ENCODE results near the gene TIMM17A. TPM values are rescaled to one million over a fixed set of nuclear protein-coding genes. Genes with fewer than 3 reads are reported as not detected.

TIMM17A gene
- total RNA-seq, 1 donor from 2014 or later = 69.8 TPM

DNA sequence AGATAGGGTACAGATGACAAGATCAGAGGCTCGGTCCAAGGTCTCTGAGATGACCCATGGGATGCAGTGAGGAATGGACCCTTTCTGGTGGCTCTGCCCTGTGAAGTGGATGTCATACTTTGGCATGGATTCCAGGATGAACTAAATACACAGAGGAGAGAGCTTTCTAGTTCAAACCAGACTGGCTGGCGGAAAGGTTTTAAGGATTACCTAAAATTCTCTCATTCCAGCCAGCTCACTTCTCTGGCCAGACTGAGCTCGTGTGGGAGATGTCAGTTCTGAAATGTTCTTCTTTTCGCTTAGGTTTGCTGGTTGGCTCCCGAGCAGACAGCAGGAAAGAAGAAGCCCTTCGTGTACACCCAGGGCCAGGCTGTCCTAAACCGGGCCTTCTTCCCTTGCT lies 33.3 kb downstream of the TIMM17A start:
- no peak overlapping the region for H3K27ac Mint-ChIP-seq (ENCODE audit: unreplicated experiment)
- peaks cover 4% of the 10 kb centered on the region for H3K27me3 Mint-ChIP-seq (ENCODE audit: unreplicated experiment)
- no peaks in the 10 kb centered on the region for H3K36me3 Mint-ChIP-seq (ENCODE audit: unreplicated experiment)

DNA sequence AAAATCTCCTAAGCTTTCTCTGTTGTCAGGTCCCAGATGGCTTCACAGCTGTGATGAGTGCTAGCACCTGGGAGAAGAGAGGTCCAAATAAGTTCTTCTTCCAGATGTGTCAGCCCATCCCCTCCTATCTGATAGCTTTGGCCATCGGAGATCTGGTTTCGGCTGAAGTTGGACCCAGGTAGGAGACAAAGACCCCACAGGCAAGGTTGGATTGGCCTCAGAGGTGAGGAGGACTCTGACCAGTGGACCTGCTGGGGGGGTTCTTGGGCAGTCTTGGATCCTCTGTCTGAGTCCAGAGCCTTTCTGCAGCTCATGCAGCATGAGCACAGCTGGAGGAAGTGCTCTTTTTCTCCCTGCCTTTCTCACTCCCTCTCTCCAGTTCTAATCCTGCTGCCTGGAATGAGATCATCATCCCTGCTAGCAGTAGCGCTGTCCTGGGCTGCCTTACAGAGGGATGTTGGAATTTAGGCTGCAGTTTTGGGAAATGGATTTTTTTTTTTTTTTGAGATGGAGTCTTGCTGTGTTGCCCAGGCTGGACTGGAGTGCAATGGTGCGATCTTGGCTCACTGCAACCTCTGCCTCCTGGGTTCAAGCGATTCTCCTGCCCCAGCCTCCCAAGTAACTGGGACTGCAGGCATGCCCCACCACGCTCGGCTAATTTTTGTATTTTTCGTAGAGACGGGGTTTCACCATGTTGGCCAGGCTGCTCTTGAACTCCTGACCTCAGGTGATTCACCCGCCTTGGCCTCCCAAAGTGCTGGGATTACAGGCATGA lies 34.2 kb downstream of the TIMM17A start:
- Mint-ChIP-seq H3K36me3 (ENCODE audit: unreplicated experiment) (no peaks in the 10 kb centered on the region), H3K4me1 (ENCODE audit: low read depth, unreplicated experiment) (peaks cover 5% of the 10 kb centered on the region), H3K27ac (ENCODE audit: unreplicated experiment) (no peak overlapping the region), H3K4me3 (ENCODE audit: unreplicated experiment) (no peak overlapping the region), H3K9me3 (ENCODE audit: unreplicated experiment) (no peaks in the 10 kb centered on the region), H3K27me3 (ENCODE audit: unreplicated experiment) (peaks cover 4% of the 10 kb centered on the region)
- DNase-seq = no peak
- TF ChIP-seq, protein P1, sequence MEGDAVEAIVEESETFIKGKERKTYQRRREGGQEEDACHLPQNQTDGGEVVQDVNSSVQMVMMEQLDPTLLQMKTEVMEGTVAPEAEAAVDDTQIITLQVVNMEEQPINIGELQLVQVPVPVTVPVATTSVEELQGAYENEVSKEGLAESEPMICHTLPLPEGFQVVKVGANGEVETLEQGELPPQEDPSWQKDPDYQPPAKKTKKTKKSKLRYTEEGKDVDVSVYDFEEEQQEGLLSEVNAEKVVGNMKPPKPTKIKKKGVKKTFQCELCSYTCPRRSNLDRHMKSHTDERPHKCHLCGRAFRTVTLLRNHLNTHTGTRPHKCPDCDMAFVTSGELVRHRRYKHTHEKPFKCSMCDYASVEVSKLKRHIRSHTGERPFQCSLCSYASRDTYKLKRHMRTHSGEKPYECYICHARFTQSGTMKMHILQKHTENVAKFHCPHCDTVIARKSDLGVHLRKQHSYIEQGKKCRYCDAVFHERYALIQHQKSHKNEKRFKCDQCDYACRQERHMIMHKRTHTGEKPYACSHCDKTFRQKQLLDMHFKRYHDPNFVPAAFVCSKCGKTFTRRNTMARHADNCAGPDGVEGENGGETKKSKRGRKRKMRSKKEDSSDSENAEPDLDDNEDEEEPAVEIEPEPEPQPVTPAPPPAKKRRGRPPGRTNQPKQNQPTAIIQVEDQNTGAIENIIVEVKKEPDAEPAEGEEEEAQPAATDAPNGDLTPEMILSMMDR (IDR thresholded peaks at IDR 0.05; ENCODE audit: partially characterized antibody, unreplicated experiment) = no peak

More for the DNA sequence above, 33.3 kb downstream of the TIMM17A start:
- no peak overlapping the region for H3K4me3 Mint-ChIP-seq (ENCODE audit: unreplicated experiment)
- DNase-seq = no peak
- TF ChIP-seq, protein P1 (IDR thresholded peaks at IDR 0.05; ENCODE audit: partially characterized antibody, unreplicated experiment) = no peak
- no peaks in the 10 kb centered on the region for H3K9me3 Mint-ChIP-seq (ENCODE audit: unreplicated experiment)
- H3K4me1 Mint-ChIP-seq (ENCODE audit: low read depth, unreplicated experiment) = peaks cover 9% of the 10 kb centered on the region

DNA sequence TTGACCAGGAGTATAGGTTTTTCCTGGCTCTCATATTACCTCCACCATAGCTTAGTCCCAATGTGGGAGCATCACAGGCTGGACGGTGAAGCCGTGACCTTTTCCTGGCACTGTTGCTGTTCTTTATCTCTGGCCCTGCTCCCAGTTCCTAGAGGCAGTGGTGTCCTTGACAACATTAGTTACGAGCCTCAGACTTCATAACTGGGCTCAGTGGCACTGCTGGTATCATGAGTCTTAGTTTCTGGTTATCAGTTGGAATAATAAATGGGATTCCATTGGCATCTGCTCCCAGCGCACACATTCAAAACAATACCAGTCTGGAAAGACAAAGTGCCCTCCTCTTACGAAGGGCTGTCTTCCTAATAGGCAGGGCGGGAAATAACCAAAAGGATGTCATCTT lies 35.1 kb downstream of the TIMM17A start:
- DNase-seq = no peak
- Mint-ChIP-seq H3K4me3 (ENCODE audit: unreplicated experiment) (no peak overlapping the region), H3K36me3 (ENCODE audit: unreplicated experiment) (no peaks in the 10 kb centered on the region), H3K9me3 (ENCODE audit: unreplicated experiment) (no peaks in the 10 kb centered on the region), H3K27ac (ENCODE audit: unreplicated experiment) (no peak overlapping the region), H3K4me1 (ENCODE audit: low read depth, unreplicated experiment) (peaks cover 5% of the 10 kb centered on the region), H3K27me3 (ENCODE audit: unreplicated experiment) (peaks cover 4% of the 10 kb centered on the region)
- TF ChIP-seq, protein P1 (IDR thresholded peaks at IDR 0.05; ENCODE audit: partially characterized antibody, unreplicated experiment) = no peak

DNA sequence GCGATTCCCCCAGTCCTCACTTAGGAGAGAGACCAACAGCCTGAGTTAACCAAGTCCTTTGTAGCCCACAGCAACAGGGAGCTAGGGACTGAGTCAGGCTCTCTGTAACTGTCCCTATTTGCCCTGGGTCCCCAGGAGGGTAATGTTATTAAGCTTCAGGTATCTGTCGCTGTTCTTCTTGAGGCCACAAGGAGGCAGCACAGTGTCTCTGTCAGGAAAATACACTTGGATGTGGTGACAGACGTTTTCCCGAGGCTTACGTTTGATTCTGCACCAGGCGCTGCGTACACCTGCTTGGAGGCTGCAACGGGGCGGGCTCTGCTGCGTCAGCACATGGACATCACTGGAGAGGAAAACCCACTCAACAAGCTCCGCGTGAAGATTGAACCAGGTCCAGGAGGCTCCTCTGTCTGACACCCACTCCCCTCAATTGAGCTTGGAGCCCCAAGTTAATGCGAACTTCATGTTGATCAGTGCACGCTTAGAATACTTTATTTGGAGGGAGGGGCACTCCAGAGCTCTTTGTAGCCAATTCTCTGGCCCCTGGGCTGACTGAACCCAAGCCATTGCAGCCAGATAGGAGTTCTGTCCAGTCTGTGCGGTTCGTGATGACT lies 44.4 kb downstream of the TIMM17A start:
- Mint-ChIP-seq H3K27ac (ENCODE audit: unreplicated experiment) (no peak overlapping the region), H3K4me1 (ENCODE audit: low read depth, unreplicated experiment) (no peaks in the 10 kb centered on the region), H3K4me3 (ENCODE audit: unreplicated experiment) (no peak overlapping the region), H3K9me3 (ENCODE audit: unreplicated experiment) (no peaks in the 10 kb centered on the region), H3K27me3 (ENCODE audit: unreplicated experiment) (peaks cover 6% of the 10 kb centered on the region), H3K36me3 (ENCODE audit: unreplicated experiment) (peaks cover 3% of the 10 kb centered on the region)
- TF ChIP-seq, protein P1 (IDR thresholded peaks at IDR 0.05; ENCODE audit: partially characterized antibody, unreplicated experiment) = peak; percentile 81
- peak; percentile 37 for DNase-seq

DNA sequence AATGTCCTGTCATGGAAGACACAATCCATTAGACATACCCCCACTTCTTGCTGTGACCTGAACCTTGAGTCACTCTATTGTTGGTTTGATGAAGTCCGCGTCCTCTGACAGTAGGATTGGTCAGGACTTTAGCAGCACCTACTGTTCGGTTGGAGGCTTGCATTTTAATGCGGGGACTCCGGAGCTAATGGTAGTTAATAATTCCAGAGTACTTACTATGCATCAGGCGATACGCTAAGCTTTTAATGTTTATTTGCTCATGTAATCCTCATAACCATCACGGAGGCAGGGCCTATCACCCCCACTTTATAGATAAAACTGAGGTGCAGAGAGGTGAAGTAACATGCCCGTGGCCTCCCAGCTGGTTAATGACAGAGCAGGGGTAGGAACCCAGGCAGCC lies 47.2 kb downstream of the TIMM17A start:
- peaks cover 3% of the 10 kb centered on the region for H3K36me3 Mint-ChIP-seq (ENCODE audit: unreplicated experiment)
- no peaks in the 10 kb centered on the region for H3K9me3 Mint-ChIP-seq (ENCODE audit: unreplicated experiment)
- H3K27me3 Mint-ChIP-seq (ENCODE audit: unreplicated experiment) = peaks cover 7% of the 10 kb centered on the region
- H3K4me3 Mint-ChIP-seq (ENCODE audit: unreplicated experiment) = no peak overlapping the region
- H3K27ac Mint-ChIP-seq (ENCODE audit: unreplicated experiment) = no peak overlapping the region
- TF ChIP-seq, protein P1 (IDR thresholded peaks at IDR 0.05; ENCODE audit: partially characterized antibody, unreplicated experiment) = no peak
- DNase-seq = no peak
- H3K4me1 Mint-ChIP-seq (ENCODE audit: low read depth, unreplicated experiment) = no peaks in the 10 kb centered on the region

Measured in glutamatergic neuron (in vitro differentiated cells).